Activated T-helper 17 cell treated with anti-CD3 and anti-CD28 coated beads, Interleukin-2, amount 50 U/mL, for 72 hours (primary cell): ENCODE results near the gene ARSK. TPM values are rescaled to one million over a fixed set of nuclear protein-coding genes. Genes with fewer than 3 reads are reported as not detected.
A peak's percentile ranks its signal among the peaks of the same experiment; 100 is the strongest.
"Not testable (repeated sequence)": the region's sequence is repeated elsewhere in the genome, so short reads cannot be mapped to it uniquely, and the experiment has no call there.

Experiments
- ATAC-seq: fragments of 150-1000 bp; cut with Tn5 transposase; replicated peaks from 2 replicates; pipeline ENCODE4 v1.10.0; 2021; ENCODE audit warnings: mild to moderate bottlenecking, moderate library complexity
- H3K27ac Mint-ChIP-seq: one replicate; pipeline ENCODE4 v1.8.0; 2022; ENCODE audit warnings: mixed read lengths
- H3K27me3 Mint-ChIP-seq: one replicate; pipeline ENCODE4 v1.8.0; 2022; ENCODE audit warnings: mixed read lengths
- H3K36me3 Mint-ChIP-seq: one replicate; pipeline ENCODE4 v1.8.0; 2022; ENCODE audit warnings: low read depth, mild to moderate bottlenecking, mixed read lengths
- H3K4me1 Mint-ChIP-seq: one replicate; pipeline ENCODE4 v1.8.0; 2022; ENCODE audit warnings: mixed read lengths
- H3K4me3 Mint-ChIP-seq: one replicate; pipeline ENCODE4 v1.8.0; 2022; ENCODE audit warnings: mild to moderate bottlenecking, mixed read lengths
- H3K9me3 Mint-ChIP-seq: one replicate; pipeline ENCODE4 v1.8.0; 2022; ENCODE audit warnings: mixed read lengths
- total RNA-seq, 2 donors: library from RNA; stranded (reverse); gene quantifications; one replicate each; pipeline ENCODE4 v1.2.3, GENCODE V29; 2022

Gene ARSK
- total RNA-seq, 2 donors from 2014 or later, result 7.4 to 7.8 TPM

DNA sequence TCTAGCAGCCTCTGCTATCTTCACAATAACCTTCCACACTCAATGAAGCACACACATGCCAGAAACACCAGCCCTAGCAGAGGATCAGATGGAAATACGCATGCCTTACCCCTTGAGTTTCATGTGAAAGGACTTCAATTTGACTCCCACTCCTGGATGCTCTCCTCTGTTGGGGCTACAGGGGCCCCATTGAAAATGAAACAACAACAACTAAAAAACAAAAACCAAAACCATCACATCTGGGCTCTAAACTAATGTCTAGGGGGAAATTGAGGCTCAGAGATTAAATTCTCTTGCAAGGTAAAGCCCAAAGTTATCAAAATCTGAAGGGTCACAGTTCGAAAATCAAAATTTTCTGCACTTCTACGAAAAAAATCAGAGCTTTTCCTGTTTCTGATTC, 83.7 kb downstream of the ARSK start:
- no peak for ATAC-seq
- Mint-ChIP-seq H3K27me3 (peaks cover 3% of the 10 kb centered on the region), H3K36me3 (no peaks in the 10 kb centered on the region), H3K4me3 (no peak overlapping the region), H3K4me1 (no peaks in the 10 kb centered on the region), H3K9me3 (no peaks in the 10 kb centered on the region), H3K27ac (no peak overlapping the region)

DNA sequence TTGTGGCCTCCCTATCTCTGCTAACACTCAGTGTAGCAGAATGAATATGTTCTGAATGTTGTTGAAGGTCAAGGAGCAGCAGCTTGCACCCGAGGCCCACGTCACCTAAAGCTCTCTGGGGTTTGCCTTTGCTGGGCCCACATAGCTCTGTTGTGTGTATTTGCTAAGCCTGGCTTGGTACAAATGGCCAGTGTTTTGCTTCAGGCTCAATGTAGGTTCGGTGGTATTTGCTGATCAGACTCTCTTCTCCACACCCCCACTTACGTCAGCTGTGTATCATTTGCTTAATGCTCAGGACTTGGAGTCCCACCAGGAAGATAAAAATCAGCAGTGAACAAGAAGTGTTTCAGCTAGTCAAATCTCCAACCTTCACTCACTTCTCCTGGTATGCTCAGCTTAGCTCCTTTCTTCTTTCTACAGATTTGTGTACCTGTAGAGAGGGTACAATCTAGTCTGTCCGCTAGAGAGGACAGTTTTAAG, 86.9 kb downstream of the ARSK start:
- Mint-ChIP-seq H3K27ac (no peak overlapping the region), H3K4me1 (peaks cover 8% of the 10 kb centered on the region), H3K4me3 (no peak overlapping the region), H3K27me3 (peaks cover under 1% of the 10 kb centered on the region), H3K36me3 (no peaks in the 10 kb centered on the region), H3K9me3 (no peaks in the 10 kb centered on the region)
- ATAC-seq, result no peak

DNA sequence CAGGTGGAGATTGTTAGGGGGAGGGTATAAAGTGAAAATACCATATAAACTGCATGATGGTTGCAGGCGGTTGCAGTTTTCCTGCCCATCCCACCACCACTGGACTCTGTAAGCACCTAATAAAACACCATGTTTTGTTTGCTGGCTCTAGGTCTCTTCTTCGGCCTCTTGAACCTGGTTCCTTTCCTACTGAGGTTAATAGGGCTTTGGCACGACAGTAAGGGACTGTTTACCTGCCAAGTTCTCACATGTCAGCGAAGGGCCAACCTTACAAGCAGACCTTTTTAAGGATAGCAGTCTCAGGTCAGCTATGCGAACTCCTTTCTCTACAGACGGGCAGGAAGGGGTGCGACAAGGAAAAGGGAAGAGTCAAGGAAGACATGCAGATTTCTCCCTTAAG, 88.3 kb downstream of the ARSK start:
- Mint-ChIP-seq H3K36me3 (no peaks in the 10 kb centered on the region), H3K9me3 (no peaks in the 10 kb centered on the region), H3K27me3 (no peaks in the 10 kb centered on the region), H3K27ac (no peak overlapping the region), H3K4me3 (no peak overlapping the region), H3K4me1 (peaks cover 8% of the 10 kb centered on the region)
- no peak for ATAC-seq

DNA sequence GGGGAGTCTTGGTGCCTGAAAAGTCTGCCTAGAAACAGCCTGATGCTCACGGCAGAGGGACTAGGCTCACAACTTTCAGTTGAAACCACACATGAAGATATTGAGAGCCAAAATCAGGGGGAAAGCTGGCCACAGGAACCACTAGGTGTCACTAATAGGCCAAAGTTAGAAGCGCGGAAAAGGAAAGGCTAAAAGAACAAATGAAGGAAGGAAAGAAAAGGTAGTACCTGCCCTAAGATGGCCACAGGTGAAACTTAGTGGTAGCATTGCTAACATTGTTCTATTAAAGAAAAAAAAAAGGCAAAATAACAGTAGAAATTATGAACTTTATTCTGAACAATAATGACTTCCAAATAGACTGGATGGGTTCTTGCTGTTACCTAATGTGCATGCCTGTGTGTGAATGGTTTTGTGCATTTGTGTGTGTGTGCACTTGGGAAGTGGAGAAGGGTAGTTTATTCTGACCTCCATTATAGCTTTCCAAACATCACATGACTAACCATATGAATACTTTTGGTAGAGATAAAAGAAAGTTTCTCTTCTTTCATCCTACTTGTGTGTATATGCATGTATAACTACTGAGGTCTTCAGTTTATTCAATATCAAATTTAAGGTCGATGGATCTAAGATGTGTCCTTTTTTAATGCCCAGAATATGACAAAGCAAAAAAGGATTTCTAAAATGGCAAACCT, 89.6 kb downstream of the ARSK start:
- peak overlapping the region; percentile 41 for H3K4me3 Mint-ChIP-seq
- peaks cover 8% of the 10 kb centered on the region for H3K4me1 Mint-ChIP-seq
- no peaks in the 10 kb centered on the region for H3K27me3 Mint-ChIP-seq
- no peaks in the 10 kb centered on the region for H3K9me3 Mint-ChIP-seq
- no peaks in the 10 kb centered on the region for H3K36me3 Mint-ChIP-seq
- peak; percentile 32 for ATAC-seq
- peak overlapping the region; percentile 32 for H3K27ac Mint-ChIP-seq

DNA sequence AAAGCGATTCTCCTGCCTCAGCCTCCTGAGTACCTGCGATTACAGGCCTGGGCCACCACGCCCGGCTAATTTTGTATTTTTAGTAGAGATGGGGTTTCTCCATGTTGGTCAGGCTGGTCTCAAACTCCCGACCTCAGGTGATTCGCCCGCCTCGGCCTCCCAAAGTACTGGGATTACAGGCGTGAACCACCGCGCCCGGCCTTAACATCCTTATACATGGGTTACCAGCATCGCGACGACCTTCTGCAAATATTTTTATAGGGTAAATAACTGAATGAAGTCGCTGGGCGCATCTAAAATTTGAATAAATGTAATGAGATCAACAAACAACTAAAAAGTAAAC, 91.3 kb downstream of the ARSK start:
- not testable (repeated sequence) for H3K27me3 Mint-ChIP-seq, H3K9me3 Mint-ChIP-seq, ATAC-seq, H3K36me3 Mint-ChIP-seq, H3K4me1 Mint-ChIP-seq
- Mint-ChIP-seq H3K4me3 (peak overlapping the region; percentile 81), H3K27ac (peak overlapping the region; percentile 75)

DNA sequence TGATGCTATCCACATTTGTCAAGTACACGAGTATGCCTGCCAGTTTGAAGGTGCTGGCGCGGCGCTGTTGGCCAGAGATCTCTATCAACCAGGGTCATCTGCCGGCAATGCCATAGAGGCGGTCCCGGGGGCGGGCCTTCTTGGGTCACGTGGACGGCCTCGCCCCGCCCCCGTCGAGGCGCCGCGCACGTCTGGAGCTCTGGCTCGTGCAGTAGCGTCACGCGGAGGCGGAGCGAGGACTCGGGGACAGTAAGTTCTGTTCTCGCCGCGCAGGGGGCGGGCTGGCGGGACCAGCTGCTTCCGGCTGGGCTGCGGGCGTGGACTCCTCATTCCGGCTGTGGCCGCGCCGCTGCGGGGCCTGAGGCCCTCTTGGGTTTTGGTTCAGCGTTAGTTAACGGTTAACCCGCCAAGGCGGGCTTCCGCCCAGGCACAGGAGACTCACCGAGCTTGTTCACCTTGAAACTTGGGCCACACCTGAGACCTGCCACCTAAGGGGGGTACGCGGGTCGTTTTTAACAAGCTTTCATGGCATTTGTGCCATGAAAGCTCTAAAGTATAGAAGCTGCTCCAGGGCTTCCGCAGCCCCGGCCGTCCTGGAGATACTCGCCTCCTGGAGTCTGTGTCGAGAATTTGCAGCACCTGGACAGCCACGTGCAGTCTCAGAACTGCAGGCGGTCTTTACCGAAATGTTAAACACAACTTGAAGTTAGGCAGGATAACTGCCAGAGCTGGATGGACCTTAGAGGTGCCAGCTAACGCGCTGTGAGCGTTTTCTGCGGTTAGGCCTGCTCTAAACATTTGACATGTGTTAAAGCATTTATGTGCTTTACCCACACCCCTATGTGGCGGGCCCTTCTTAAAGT, 91.9 kb downstream of the ARSK start, which contains the start of gene RFESD:
Gene RFESD, plus strand, starts transcription at position 209 of the 863 bp plus-strand sequence. CDS start 5,495 bp downstream, outside the sequence.
- Mint-ChIP-seq H3K27me3 (no peaks in the 10 kb centered on the region), H3K4me1 (peaks cover 8% of the 10 kb centered on the region), H3K27ac (peak within 1 kb of the TSS; percentile 91), H3K4me3 (peak within 1 kb of the TSS; percentile 81), H3K9me3 (no peaks in the 10 kb centered on the region), H3K36me3 (peaks cover 4% of the 10 kb centered on the region)
- ATAC-seq, result peak; percentile 94

DNA sequence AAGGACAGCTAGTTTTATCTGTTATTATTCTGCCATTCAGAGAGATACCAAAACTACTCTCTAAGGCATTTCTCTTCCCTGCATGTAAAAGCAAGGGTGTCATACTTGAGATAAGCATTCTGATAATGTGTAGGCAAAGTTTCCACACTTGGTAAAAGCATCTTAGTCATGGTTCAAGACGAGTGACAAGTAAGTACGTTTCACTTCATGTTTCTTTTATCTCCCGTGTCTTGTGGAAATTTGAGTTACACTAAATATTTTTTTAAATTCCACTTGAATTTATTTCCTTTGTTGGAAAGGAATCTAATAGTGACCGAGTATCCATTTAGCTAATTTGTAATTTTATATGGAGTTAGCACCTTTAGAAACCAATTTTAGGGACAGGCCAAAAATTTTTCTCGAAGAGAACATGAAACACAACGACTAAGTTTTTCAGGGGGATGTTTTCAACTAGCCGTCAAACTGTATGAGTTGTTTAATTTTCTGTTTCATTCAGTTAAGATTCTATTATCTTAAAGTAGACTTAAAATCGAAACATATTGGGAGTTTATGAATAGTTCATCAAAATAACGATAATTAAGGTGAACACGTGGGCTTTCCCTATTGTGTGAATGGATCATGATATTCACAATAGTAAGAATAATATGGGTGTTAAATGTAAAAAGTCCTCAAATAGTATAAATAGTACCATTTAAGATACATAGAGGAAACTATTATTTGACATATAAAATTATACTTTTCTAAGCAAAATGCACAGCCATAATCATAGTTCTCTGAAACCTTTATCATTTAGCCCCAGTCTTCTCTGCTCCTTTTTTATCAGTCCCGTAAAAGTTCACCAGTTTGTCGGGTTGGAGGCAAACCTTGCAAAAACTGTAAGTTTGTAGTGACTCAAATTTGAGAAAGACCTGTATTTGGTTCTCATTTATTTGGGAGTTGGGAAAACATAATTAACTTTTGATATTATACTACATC, 93.3 kb downstream of the ARSK start:
- peaks cover 8% of the 10 kb centered on the region for H3K4me1 Mint-ChIP-seq
- H3K27me3 Mint-ChIP-seq, result no peaks in the 10 kb centered on the region
- H3K36me3 Mint-ChIP-seq, result peaks cover 17% of the 10 kb centered on the region
- peak overlapping the region; percentile 81 for H3K4me3 Mint-ChIP-seq
- peak; percentile 52 for ATAC-seq
- peak overlapping the region; percentile 91 for H3K27ac Mint-ChIP-seq
- no peaks in the 10 kb centered on the region for H3K9me3 Mint-ChIP-seq

DNA sequence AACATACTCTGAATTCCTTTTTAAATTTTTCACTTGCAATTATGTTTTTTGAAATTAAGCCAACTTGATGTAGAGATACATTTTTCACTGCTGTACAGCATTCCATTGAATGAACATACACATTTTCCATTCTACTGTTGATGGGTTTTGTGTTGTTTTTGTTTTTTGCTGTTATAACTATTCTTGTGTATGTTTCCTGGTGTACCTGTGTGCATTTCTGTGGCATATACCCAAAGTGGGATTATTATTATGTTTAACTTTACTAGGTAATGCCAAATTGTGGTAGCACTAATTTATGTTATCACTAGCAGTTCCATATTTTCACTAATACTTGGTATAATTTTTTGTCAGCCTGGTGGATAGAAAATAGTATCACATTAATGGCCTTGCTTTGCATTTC, 94.4 kb downstream of the ARSK start:
- peaks cover 27% of the 10 kb centered on the region for H3K36me3 Mint-ChIP-seq
- H3K9me3 Mint-ChIP-seq, result no peaks in the 10 kb centered on the region
- ATAC-seq, result no peak
- H3K4me3 Mint-ChIP-seq, result peak overlapping the region; percentile 8
- H3K27ac Mint-ChIP-seq, result no peak overlapping the region
- no peaks in the 10 kb centered on the region for H3K27me3 Mint-ChIP-seq
- peaks cover 6% of the 10 kb centered on the region for H3K4me1 Mint-ChIP-seq

DNA sequence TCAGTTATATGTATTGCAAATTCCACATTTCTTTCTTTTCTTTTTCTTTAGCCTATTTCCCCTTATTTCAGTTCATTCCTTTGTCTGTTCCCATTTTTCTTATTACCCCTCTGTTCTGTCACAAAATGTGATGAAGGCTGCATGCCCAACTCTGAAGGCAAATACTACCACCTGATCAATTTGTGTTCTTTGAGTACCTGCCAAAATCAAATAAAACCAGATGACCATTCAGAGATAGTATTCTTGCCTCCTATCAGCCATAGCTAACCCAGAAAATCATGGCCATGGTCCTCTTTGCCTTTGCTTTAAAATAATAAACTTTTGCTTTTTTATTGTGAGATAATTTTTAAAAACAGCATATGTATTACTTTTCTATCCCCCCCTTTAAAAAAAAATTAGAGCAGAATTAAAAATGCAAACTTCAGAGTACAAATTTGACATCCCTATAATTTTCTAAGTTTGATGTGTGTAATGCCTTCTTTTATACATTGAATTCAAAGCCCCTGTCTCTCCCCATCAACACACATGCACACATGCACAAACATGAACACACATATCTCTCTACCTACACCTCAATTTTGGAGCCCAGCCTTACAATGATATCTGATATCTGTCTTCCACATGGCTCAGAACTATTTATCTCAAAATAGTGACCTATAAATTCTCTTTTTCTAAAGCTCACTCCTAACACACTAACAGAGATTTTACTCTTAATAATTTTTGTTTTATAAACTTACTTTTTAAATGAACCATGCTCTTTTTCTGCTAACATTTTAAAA, 95.1 kb downstream of the ARSK start:
- H3K36me3 Mint-ChIP-seq, result peaks cover 28% of the 10 kb centered on the region
- H3K27ac Mint-ChIP-seq, result no peak overlapping the region
- H3K4me3 Mint-ChIP-seq, result no peak overlapping the region
- no peaks in the 10 kb centered on the region for H3K27me3 Mint-ChIP-seq
- no peak for ATAC-seq
- H3K4me1 Mint-ChIP-seq, result no peaks in the 10 kb centered on the region
- H3K9me3 Mint-ChIP-seq, result no peaks in the 10 kb centered on the region

DNA sequence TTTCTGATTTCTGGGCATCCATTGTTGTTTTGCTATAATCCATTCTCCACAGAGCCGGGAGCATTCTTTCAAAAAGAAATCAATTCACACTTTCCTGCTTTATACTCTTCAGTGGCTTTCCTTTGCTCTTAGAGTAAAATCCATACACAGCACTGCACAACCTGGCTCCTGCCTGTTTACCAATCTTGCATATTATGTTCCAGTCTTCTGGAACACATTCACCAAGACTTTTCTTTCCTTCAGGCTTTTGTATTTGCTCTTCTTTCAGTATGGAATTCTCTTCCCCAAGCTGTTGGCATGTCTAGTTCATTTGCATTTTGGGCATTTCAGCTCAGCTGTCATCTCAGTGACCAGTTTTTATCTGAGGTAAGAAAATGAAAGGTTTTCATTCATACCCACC, 97.9 kb downstream of the ARSK start:
- no peak for ATAC-seq
- peaks cover 50% of the 10 kb centered on the region for H3K36me3 Mint-ChIP-seq
- H3K27me3 Mint-ChIP-seq, result no peaks in the 10 kb centered on the region
- H3K9me3 Mint-ChIP-seq, result no peaks in the 10 kb centered on the region
- H3K4me1 Mint-ChIP-seq, result no peaks in the 10 kb centered on the region
- no peak overlapping the region for H3K27ac Mint-ChIP-seq
- H3K4me3 Mint-ChIP-seq, result no peak overlapping the region

DNA sequence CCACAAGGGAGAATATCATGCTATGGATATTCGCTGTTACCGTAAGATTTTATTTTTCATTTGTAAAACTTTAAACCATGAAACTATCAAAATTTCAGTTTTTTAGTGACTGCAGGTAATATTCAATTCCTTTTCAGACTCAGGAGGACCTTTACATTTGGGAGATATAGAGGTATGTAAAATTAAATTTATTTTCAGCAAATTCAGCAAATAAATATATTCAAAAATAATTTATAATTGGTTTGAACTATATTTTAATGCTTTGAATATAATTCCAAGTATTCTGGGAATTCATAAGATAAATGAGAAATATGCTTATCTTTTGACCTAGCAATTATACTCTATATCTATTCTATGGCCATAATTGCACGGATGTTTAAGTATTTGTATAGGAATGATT, 99.3 kb downstream of the ARSK start:
- Mint-ChIP-seq H3K4me1 (no peaks in the 10 kb centered on the region), H3K27ac (no peak overlapping the region), H3K27me3 (no peaks in the 10 kb centered on the region), H3K9me3 (no peaks in the 10 kb centered on the region), H3K4me3 (no peak overlapping the region), H3K36me3 (peaks cover 50% of the 10 kb centered on the region)
- no peak for ATAC-seq
